A673 (cell line): ENCODE data around the gene TEX13B. TPM values are rescaled to one million over a fixed set of nuclear protein-coding genes. Genes with fewer than 3 reads are reported as not detected.

Experiments
- BruUV-seq: library from RNA; stranded (reverse); fragments of 400-500 nt; replicated peaks from 2 replicates; lab custom pipeline; 2021; lab: Mats Ljungman, UMichigan
- CTCF ChIA-PET: fragments of 300-600 bp; sonication (Branson Sonifier 250); formaldehyde crosslinking; loops from one replicate; lab custom pipeline; 2022; ENCODE audit warnings: antibody characterized with exemption; lab: Charles Lee
- POLR2A ChIA-PET: fragments of 300-600 bp; sonication (Branson Sonifier 250); formaldehyde crosslinking; loops from one replicate; lab custom pipeline; 2022; ENCODE audit warnings: antibody characterized with exemption; ENCODE audit not compliant: low non-redundant PET; lab: Charles Lee
- DNase-seq: peaks from one replicate; pipeline ENCODE4 v3.0.0-alpha.2; 2015; ENCODE audit warnings: low spot score
- H3K27ac ChIP-seq: fragments of 200-600 bp; sonication (generic); 2 replicates; pipeline ENCODE4 v1.5.1; 2016; ENCODE audit warnings: mixed run types, low read depth, mild to moderate bottlenecking, mixed read lengths, antibody characterized with exemption, low read length; ENCODE audit not compliant: poor library complexity, severe bottlenecking
- H3K27me3 ChIP-seq: fragments of 200-600 bp; sonication (generic); replicated peaks from 2 replicates; pipeline ENCODE4 v1.6.1; 2017; ENCODE audit warnings: mixed run types, low read depth, mild to moderate bottlenecking, mixed read lengths, antibody characterized with exemption, low read length; ENCODE audit not compliant: insufficient read depth, poor library complexity
- H3K36me3 ChIP-seq: fragments of 200-600 bp; sonication (generic); 2 replicates; pipeline ENCODE4 v1.6.1; 2016; ENCODE audit warnings: mixed run types, mild to moderate bottlenecking, mixed read lengths, antibody characterized with exemption, low read length; ENCODE audit not compliant: insufficient read depth, poor library complexity, severe bottlenecking
- H3K4me1 ChIP-seq: fragments of 200-600 bp; sonication (generic); 2 replicates; pipeline ENCODE4 v1.6.1; 2017; ENCODE audit warnings: mixed run types, mild to moderate bottlenecking, mixed read lengths, antibody characterized with exemption, low read length; ENCODE audit not compliant: insufficient read depth, poor library complexity, severe bottlenecking
- H3K4me3 ChIP-seq: fragments of 200-600 bp; sonication (generic); 2 replicates; pipeline ENCODE4 v1.5.1; 2016; ENCODE audit warnings: low read depth, mixed run types, mild to moderate bottlenecking, mixed read lengths, low read length; ENCODE audit not compliant: poor library complexity, severe bottlenecking
- H3K9me3 ChIP-seq: fragments of 200-600 bp; sonication (generic); 2 replicates; pipeline ENCODE4 v1.6.1; 2016; ENCODE audit warnings: mixed run types, low read depth, mild to moderate bottlenecking, mixed read lengths, antibody characterized with exemption, low read length; ENCODE audit not compliant: poor library complexity, severe bottlenecking
- CTCF ChIP-seq: fragments of 300-800, 200-600 bp; sonication (generic); conservative IDR thresholded peaks from 2 replicates; pipeline ENCODE4 v1.5.1; 2017; ENCODE audit warnings: low read depth, mild to moderate bottlenecking, antibody characterized with exemption, low read length, moderate library complexity, mixed read lengths
- EZH2 ChIP-seq: fragments of 200-600 bp; sonication (generic); IDR thresholded peaks from 2 replicates; pipeline ENCODE4 v1.6.1; 2017; ENCODE audit warnings: borderline replicate concordance, low read depth, mild to moderate bottlenecking, mixed read lengths, antibody characterized with exemption, low read length; ENCODE audit not compliant: poor library complexity, severe bottlenecking
- intact Hi-C: fragments of 100-400 bp; cut with micrococcal nuclease; formaldehyde crosslinking; loops from one replicate; pipeline ENCODE4 v1.10.0; 2022; ENCODE audit not compliant: unreplicated experiment
- total RNA-seq: library from RNA; stranded (reverse); gene quantifications from 2 replicates; pipeline ENCODE4 v1.2.3, GENCODE V29; 2021

The TEX13B gene
- total RNA-seq, 1 experiment from 2014 or later: not detected

DNA sequence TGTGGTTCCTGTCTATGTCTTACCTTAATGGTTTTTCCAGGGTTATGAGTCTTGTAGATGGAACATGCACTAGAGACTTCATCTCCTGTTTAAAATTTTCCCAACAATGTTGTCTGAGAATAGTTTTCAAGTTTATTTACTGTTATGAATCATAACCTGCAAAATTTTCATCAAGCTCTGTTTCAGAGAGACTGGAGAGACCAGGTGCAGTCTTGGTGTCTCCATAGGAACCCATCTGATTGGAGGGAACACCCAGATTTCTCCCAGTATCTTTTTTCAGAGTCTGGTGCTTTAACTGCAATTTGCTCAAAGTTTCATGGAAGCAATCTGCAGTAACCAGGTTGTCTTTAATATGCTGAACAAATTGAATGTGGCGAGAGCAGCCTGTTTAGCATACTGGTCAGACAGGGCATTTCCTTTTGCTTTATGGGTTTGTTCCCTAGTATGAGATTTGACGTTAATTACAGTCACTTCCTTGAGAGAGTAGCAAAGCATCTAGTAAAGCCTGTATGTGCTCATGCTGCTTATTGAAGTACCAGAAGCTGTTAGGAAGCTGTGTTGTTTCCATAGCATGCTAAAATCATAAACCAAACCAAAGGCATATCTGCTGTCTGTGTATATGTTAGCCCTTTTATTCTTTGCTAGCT is 43.9 kb upstream of the TEX13B start:
- Histone ChIP-seq H3K4me1 (no peaks in the 10 kb centered on the region), H3K36me3 (no peaks in the 10 kb centered on the region), H3K27ac (no peak overlapping the region), H3K4me3 (no peak overlapping the region), H3K27me3 (peaks cover 19% of the 10 kb centered on the region), H3K9me3 (no peaks in the 10 kb centered on the region)
- CTCF ChIA-PET: no interaction called here
- POLR2A ChIA-PET: no interaction called here
- DNase-seq: no peak
- no TSS peak for BruUV-seq
- intact Hi-C loops: no loop called here
- TF ChIP-seq CTCF (no peak), EZH2 (no peak)

- Histone ChIP-seq H3K36me3 (no peaks in the 10 kb centered on the region), H3K4me1 (no peaks in the 10 kb centered on the region), H3K27ac (no peak overlapping the region), H3K4me3 (no peak overlapping the region), H3K27me3 (peaks cover 19% of the 10 kb centered on the region), H3K9me3 (no peaks in the 10 kb centered on the region)
- intact Hi-C loops: no loop called here
- ChIA-PET CTCF (no interaction called here), POLR2A (no interaction called here)
- no TSS peak for BruUV-seq
- no peak for DNase-seq
- no peak for TF ChIP-seq CTCF
- no peak for TF ChIP-seq EZH2
Observed at GRCh38 chrX:108025376-108025775, 43.2 kb upstream of the TEX13B start.

GRCh38 chrX:108022491-108023089 is 40.4 kb upstream of the TEX13B start:
- TF ChIP-seq EZH2: no peak
- no peak for TF ChIP-seq CTCF
- Histone ChIP-seq H3K36me3 (no peaks in the 10 kb centered on the region), H3K9me3 (no peaks in the 10 kb centered on the region), H3K27ac (no peak overlapping the region), H3K27me3 (peaks cover 19% of the 10 kb centered on the region), H3K4me1 (no peaks in the 10 kb centered on the region), H3K4me3 (no peak overlapping the region)
- no peak for DNase-seq
- no TSS peak for BruUV-seq
- ChIA-PET CTCF (no interaction called here), POLR2A (no interaction called here)
- intact Hi-C loops: no loop called here
